Measurements from ENCODE around the gene SIPA1L3.
A peak's percentile ranks its signal among the peaks of the same experiment; 100 is the strongest.

GRCh38 chr19:38134540-38135149 lies 227.6 kb downstream of the SIPA1L3 start:
- peak; percentile 56 for TF ChIP-seq CTCF (IDR thresholded peaks at IDR 0.05; ENCODE audit: low read depth, low read length)
- no peak for TF ChIP-seq POLR2A (IDR thresholded peaks at IDR 0.05; ENCODE audit: extremely low read depth, insufficient read length)

Data from NB4 (cell line).